Adrenal gland (tissue), 12 donors: ENCODE results near the gene PRSS38. TPM values are rescaled to one million over a fixed set of nuclear protein-coding genes. Genes with fewer than 3 reads are reported as not detected.

ENCODE experiments used
- DNase-seq, 7 donors: peaks; one replicate each; pipeline ENCODE4 v3.0.0-alpha.2; 2019 to 2020
- H3K27ac ChIP-seq, 5 donors: fragments of 200-600 bp; sonication (generic) in 4 of 5; 1 replicate in 3 of 5; 2 replicates in 2 of 5; pipeline versions ENCODE4 v1.5.1 to v1.8.0; 2016 to 2020; ENCODE audit warnings: mild to moderate bottlenecking in 1 of 5
- H3K27me3 ChIP-seq: fragments of 200-600 bp; 2 replicates; pipeline ENCODE4 v1.8.0; 2021
- H3K36me3 ChIP-seq, 2 donors: fragments of 200-600 bp; replicated peaks in 1 of 2; 1 replicate in 1 of 2; 2 replicates in 1 of 2; pipeline versions ENCODE4 v1.5.1 to v1.8.0; 2018 to 2022
- H3K4me1 ChIP-seq, 2 donors: fragments of 200-600 bp; replicated peaks in 1 of 2; 1 replicate in 1 of 2; 2 replicates in 1 of 2; pipeline versions ENCODE4 v1.5.1 to v1.8.0; 2018 to 2021
- H3K4me3 ChIP-seq, 4 donors: fragments of 200-600 bp; sonication (generic) in 3 of 4; one replicate each; pipeline ENCODE4 v1.5.1; 2016 to 2018
- H3K9me3 ChIP-seq, 3 donors: fragments of 200-600 bp; sonication (generic) in 1 of 3; replicated peaks in 1 of 3; 1 replicate in 2 of 3; 2 replicates in 1 of 3; pipeline versions ENCODE4 v1.5.1 to v1.8.0; 2016 to 2021
- POLR2A ChIP-seq, 2 donors: fragments of 450-650 bp; IDR thresholded peaks; one replicate each; pipeline ENCODE4 v1.6.1; 2017; ENCODE audit warnings: antibody characterized with exemption in 2 of 2, mild to moderate bottlenecking in 2 of 2, moderate library complexity in 1 of 2
- WGBS, 4 donors: extraction: QIAGEN DNeasy Blood & Tissue Kit in 2 of 4; methylation state at CpG; one replicate each; pipeline versions ENCODE4 v1.1.5 to v1.1.7; 2013 to 2017; 5-methylcytosine and 5-hydroxymethylcytosine counted together
- intact Hi-C, 2 donors: fragments of 100-400 bp; cut with DNase I; formaldehyde crosslinking; loops; one replicate each; pipeline versions ENCODE4 v1.14.1 to v1.15.0; 2022 to 2023
- polyA plus RNA-seq, 3 donors: library from polyadenylated mRNA; stranded (reverse); fragments of 200-250 nt in 2 of 3; fragments of 350-450 nt in 1 of 3; fragmentation: Illumina TruSeq in 1 of 3; extraction: RNeasy Lipid Tissue Mini Kit (QIAGEN cat#74804) in 1 of 3; gene quantifications; one replicate each; pipeline ENCODE4 v1.2.3, GENCODE V29; 2013 to 2014
- total RNA-seq, 9 donors: library from RNA; depleted of rRNA in 4 of 9; stranded (reverse); fragments of >200 nt in 4 of 9; fragments of 120-200 nt in 1 of 9; fragmentation: NEBNext Ultra II Directional in 1 of 9; extraction: Animal tissue kit (Norgen Biotek cat#: 25700) in 1 of 9; gene quantifications; one replicate each; pipeline versions ENCODE4 v1.1.0 to v1.2.4, GENCODE V29; 2013 to 2023
- TF ChIP-seq, protein P1 (sequence below), 6 experiments: fragments of 450-650 bp in 4 of 6; fragments of 200-600 bp in 2 of 6; sonication (generic) in 1 of 6; IDR thresholded peaks; 1 replicate in 5 of 6; 2 replicates in 1 of 6; pipeline versions ENCODE4 v1.5.1 to v1.8.0; 2016 to 2021; ENCODE audit warnings: antibody characterized with exemption in 6 of 6, mild to moderate bottlenecking in 2 of 6, moderate library complexity in 1 of 6
- donor health status: healthy with polysubstance abuse.
- donor health status: Bipolar disorder and iron deficiency.
- donor health status: DM: yes; HTN: yes; CAD: no.
- donor health status: DM: no; HTN: no; CAD: no.
- donor health status: DM: no; HTN: no; CAD: no.
- donor health status: DM: yes; HTN: yes; CAD: no.

The PRSS38 gene
- total and polyA plus RNA-seq, 12 donors, result not detected

DNA sequence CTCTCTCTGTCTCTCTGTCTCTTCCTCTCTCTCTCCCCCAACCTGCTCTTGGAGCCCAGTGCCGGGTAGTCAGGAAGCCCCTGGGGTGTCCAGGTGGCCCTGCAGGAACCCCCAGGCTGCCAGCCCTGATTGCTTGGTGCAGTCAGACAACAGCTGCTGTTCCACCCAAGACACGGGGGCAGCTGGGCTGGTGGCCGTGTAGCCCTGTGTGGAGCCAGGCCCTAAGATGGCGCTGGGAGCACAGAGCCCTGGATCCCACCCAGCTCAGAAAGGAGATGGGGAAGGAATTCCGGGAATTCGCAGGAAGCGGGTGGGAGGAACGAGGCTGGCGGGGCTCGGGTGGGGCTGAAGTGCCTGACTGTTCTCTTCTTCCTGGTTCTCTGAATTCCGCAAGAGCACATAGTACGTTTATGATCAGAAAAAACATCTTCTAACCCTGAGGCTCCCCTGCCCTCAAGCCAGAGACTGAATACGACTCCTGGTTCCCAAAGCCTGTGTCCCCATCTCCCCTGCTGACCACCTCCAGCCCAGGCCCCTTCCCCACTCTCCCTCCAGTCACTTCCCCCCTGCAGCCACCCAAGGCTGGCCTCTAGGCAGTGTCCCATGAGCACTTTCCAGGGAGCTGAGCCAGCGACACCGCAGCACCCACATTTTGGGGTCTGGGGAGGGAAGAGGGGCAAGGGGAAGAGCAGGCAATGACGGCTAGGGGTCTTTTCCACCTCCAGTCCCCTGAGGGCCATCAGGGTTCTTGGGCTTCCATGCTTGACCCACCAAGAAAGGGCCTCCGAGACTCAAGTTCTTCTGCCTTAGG is 77.2 kb downstream of the PRSS38 start:
- no peak overlapping the region for H3K27ac ChIP-seq
- H3K36me3 ChIP-seq, result no peaks in the 10 kb centered on the region
- H3K9me3 ChIP-seq, result no peaks in the 10 kb centered on the region
- peaks cover 1% of the 10 kb centered on the region for H3K27me3 ChIP-seq
- H3K4me1 ChIP-seq, result no peaks in the 10 kb centered on the region
- TF ChIP-seq, protein P1, sequence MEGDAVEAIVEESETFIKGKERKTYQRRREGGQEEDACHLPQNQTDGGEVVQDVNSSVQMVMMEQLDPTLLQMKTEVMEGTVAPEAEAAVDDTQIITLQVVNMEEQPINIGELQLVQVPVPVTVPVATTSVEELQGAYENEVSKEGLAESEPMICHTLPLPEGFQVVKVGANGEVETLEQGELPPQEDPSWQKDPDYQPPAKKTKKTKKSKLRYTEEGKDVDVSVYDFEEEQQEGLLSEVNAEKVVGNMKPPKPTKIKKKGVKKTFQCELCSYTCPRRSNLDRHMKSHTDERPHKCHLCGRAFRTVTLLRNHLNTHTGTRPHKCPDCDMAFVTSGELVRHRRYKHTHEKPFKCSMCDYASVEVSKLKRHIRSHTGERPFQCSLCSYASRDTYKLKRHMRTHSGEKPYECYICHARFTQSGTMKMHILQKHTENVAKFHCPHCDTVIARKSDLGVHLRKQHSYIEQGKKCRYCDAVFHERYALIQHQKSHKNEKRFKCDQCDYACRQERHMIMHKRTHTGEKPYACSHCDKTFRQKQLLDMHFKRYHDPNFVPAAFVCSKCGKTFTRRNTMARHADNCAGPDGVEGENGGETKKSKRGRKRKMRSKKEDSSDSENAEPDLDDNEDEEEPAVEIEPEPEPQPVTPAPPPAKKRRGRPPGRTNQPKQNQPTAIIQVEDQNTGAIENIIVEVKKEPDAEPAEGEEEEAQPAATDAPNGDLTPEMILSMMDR (IDR thresholded peaks at IDR 0.05), result no peak
- no peak for TF ChIP-seq POLR2A (IDR thresholded peaks at IDR 0.05)
- peak in 5 of 7 donors; percentile 5 to 21 (median 11) for DNase-seq
- H3K4me3 ChIP-seq, result no peak overlapping the region
- WGBS, 4 donors, result 77 to 86% (median 80%) methylated on average over 13 to 17 of the region's 17 CpGs
- intact Hi-C loops, result no loop called here

DNA sequence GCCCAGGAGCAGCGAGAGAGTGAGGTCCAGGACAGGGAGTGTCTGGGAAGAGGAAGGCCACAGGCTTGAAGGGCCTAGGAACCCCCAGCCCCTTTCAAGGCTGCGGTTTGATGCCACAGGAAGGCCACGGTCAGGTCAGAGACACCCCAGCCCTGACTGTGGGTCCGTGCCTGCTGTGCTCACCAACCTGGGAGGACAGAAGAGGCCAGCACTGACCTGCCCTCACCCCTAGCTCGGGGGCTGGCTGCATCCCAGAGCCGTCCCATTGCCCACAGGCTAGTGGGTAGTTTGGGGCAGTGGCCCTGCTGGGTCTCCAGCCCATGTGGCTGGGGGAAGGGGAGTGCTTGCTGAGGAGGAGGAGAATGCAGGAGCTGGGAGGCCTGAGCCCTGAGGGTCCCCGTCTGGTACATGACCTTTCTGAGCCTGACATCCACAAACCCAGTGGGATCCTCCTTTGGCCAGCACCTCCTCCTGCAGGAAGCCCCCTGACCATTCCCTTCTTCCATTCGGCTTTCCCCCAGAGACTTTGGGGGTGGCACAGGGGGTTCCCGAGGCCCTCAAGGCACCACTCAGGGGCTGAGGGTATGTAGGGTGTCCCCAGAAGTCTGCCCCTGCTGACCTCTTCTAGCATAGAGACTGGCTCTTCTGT is 77.9 kb downstream of the PRSS38 start:
- Histone ChIP-seq H3K27ac (no peak overlapping the region), H3K9me3 (no peaks in the 10 kb centered on the region)
- peak in 5 of 7 donors; percentile 0 to 14 (median 6) for DNase-seq

DNA sequence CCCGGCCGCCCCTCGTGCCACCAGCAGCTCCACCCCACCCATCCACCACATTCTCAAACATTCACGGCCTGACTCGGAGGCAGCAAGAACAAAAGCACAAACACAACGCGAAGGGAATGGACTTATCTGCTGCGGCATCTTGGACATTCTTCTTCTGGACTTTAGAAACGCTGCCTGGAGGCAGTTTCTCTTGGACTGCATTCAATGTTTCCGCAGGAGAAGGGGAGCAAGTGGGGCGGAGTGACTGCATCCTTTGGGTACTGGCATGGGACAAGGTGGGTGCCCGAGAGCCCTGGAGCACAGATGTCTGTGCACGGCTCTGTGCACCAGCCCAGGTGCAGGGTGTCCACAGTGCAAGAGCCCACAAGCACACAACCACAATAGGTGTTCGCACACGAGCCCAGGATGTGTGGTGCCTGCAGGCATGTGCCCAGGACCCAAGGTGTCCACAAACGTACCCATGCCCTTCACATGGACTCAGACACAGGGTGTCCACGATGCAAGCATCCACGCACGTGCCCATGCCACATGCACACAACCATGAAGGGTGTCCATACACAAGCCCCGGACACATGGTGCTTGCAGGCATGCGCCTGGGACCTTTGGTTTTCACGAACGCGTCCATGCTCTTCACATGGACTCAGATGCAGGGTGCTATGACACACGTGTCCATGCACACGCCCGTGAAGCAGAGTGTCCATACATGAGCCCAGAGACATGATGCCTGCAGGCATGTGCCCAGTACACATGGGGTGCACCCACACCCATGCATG is 78.7 kb downstream of the PRSS38 start:
- no peaks in the 10 kb centered on the region for H3K4me1 ChIP-seq
- WGBS, 4 donors, result 78 to 86% (median 84%) methylated on average over 23 to 27 of the region's 27 CpGs
- H3K4me3 ChIP-seq, result no peak overlapping the region
- intact Hi-C loops, result no loop called here
- H3K27ac ChIP-seq, result no peak overlapping the region
- no peaks in the 10 kb centered on the region for H3K36me3 ChIP-seq
- no peaks in the 10 kb centered on the region for H3K9me3 ChIP-seq
- H3K27me3 ChIP-seq, result no peaks in the 10 kb centered on the region
- peak in 5 of 7 donors; percentile 0 to 31 (median 11) for DNase-seq
- TF ChIP-seq, protein P1 (IDR thresholded peaks at IDR 0.05), result no peak
- no peak for TF ChIP-seq POLR2A (IDR thresholded peaks at IDR 0.05)

More for the DNA sequence above, 77.9 kb downstream of the PRSS38 start:
- 79 to 88% (median 82%) methylated on average over 3 to 9 of the region's 9 CpGs for WGBS, 4 donors
- no peak for TF ChIP-seq POLR2A (IDR thresholded peaks at IDR 0.05)
- no peaks in the 10 kb centered on the region for H3K27me3 ChIP-seq
- no peaks in the 10 kb centered on the region for H3K4me1 ChIP-seq
- intact Hi-C loops, result no loop called here
- H3K36me3 ChIP-seq, result no peaks in the 10 kb centered on the region
- H3K4me3 ChIP-seq, result no peak overlapping the region

DNA sequence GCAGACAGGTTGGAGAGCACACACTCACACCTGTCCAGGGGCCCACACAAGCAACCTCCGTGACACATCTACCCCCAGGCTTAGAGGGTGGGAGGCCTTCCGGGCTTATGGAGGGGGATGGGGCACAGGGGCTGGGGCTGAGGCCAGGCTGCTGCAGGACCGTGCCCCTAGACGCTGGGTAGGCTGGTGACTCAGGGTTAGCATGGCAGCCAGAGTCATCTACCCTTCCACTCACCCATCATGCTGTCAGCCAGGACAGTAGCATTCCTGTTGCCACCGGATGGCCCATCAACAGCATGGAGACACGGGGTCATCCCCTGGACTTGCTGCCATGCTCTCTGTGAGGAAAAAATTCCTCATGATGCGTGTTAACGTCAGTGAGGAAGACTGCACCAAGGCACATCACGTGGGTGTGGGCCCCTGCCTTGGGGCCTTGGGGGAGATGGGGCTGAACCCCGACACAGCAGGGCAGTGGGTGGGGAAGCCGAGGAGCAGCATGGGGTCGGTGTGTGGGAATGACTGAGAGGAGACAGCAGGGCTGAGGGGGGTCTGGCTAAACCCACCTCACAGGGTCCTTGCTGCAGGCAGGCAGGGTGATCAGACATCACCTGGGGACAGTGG is 79.5 kb downstream of the PRSS38 start:
- Histone ChIP-seq H3K27me3 (no peaks in the 10 kb centered on the region), H3K36me3 (no peaks in the 10 kb centered on the region), H3K27ac (no peak overlapping the region), H3K4me3 (no peak overlapping the region), H3K4me1 (no peaks in the 10 kb centered on the region), H3K9me3 (no peaks in the 10 kb centered on the region)
- DNase-seq, result peak in 5 of 7 donors; percentile 2 to 28 (median 7)
- intact Hi-C loops, result no loop called here
- TF ChIP-seq POLR2A (IDR thresholded peaks at IDR 0.05), result no peak
- TF ChIP-seq, protein P1 (IDR thresholded peaks at IDR 0.05), result no peak
- 89 to 93% (median 90%) methylated on average over 6 to 12 of the region's 12 CpGs for WGBS, 4 donors

Other genes starting within 250 kb of the PRSS38 start
- gene JMJD4, start 80.4 kb upstream of the PRSS38 start, total RNA-seq, result 10 to 100 TPM; 19.7 to 57.5 (median 29.2) TPM
- gene JMJD4, start 80.4 kb upstream of the PRSS38 start, polyA plus RNA-seq, result 10 to 100 TPM in 2 of 3 donors, 1 to 10 TPM in 1; 8.6 to 29.8 (median 25.7) TPM
- 100 to 1,000 TPM in 6 of 9 donors, 10 to 100 TPM in 3; 40.5 to 216 (median 109) TPM for gene SNAP47, start 80.2 kb upstream of the PRSS38 start, total RNA-seq
- 10 to 100 TPM; 24.5 to 52.8 (median 43.5) TPM for gene SNAP47, start 80.2 kb upstream of the PRSS38 start, polyA plus RNA-seq
- gene WNT9A, start 132.3 kb downstream of the PRSS38 start, total RNA-seq, result 1 to 10 TPM in 5 of 9 donors, under 1 TPM in 4; 0.28 to 2.9 (median 1.6) TPM
- 1 to 10 TPM in 1 of 3 donors, under 1 TPM in 2; 0.18 to 1.1 (median 0.64) TPM for gene WNT9A, start 132.3 kb downstream of the PRSS38 start, polyA plus RNA-seq
- not detected for gene WNT3A, start 191.3 kb downstream of the PRSS38 start, total RNA-seq
- gene WNT3A, start 191.3 kb downstream of the PRSS38 start, polyA plus RNA-seq, result not detected